GM23338 (cell line): ENCODE results near the gene GFOD1. TPM values are rescaled to one million over a fixed set of nuclear protein-coding genes. Genes with fewer than 3 reads are reported as not detected.
A peak's percentile ranks its signal among the peaks of the same experiment; 100 is the strongest.

Experiments used
- ATAC-seq: fragments of 200-7000 bp; cut with Tn5 transposase; 3 replicates; pipeline ENCODE4 v1.9.1; 2020
- DNase-seq: peaks from one replicate; pipeline ENCODE4 v3.0.0-alpha.2; 2015; ENCODE audit warnings: low spot score
- H2AFZ ChIP-seq: fragments of 200-600 bp; sonication (generic); 2 replicates; pipeline ENCODE4 v1.8.0; 2016; ENCODE audit warnings: antibody characterized with exemption, mild to moderate bottlenecking, moderate library complexity
- H3F3A ChIP-seq: fragments of 200-600 bp; sonication (generic); replicated peaks from 2 replicates; pipeline ENCODE4 v1.8.0; 2017; ENCODE audit warnings: antibody characterized with exemption, mixed run types, low read depth
- H3K27ac ChIP-seq: fragments of 200-600 bp; sonication (generic); 2 replicates; pipeline ENCODE4 v1.6.1; 2016; ENCODE audit warnings: low read depth
- H3K27me3 ChIP-seq: fragments of 200-600 bp; sonication (generic); 2 replicates; pipeline ENCODE4 v1.8.0; 2016; ENCODE audit warnings: mild to moderate bottlenecking, mixed run types, moderate library complexity; ENCODE audit not compliant: insufficient read depth
- H3K36me3 ChIP-seq: fragments of 200-600 bp; sonication (generic); 2 replicates; pipeline ENCODE4 v1.8.0; 2016; ENCODE audit warnings: mild to moderate bottlenecking; ENCODE audit not compliant: insufficient read depth
- H3K4me1 ChIP-seq: fragments of 200-600 bp; sonication (generic); 2 replicates; pipeline ENCODE4 v1.8.0; 2016; ENCODE audit warnings: mild to moderate bottlenecking, moderate library complexity; ENCODE audit not compliant: insufficient read depth
- H3K4me2 ChIP-seq: fragments of 200-600 bp; sonication (generic); 2 replicates; pipeline ENCODE4 v1.7.1; 2017; ENCODE audit warnings: mixed run types
- H3K4me3 ChIP-seq: fragments of 200-600 bp; sonication (generic); 2 replicates; pipeline ENCODE4 v1.6.1; 2016; ENCODE audit warnings: mixed run types
- H3K79me2 ChIP-seq: fragments of 200-600 bp; sonication (generic); replicated peaks from 2 replicates; pipeline ENCODE4 v1.8.0; 2017; ENCODE audit warnings: mild to moderate bottlenecking; ENCODE audit not compliant: insufficient read depth
- H3K9me2 ChIP-seq: fragments of 200-600 bp; sonication (generic); 2 replicates; pipeline ENCODE4 v1.8.0; 2017; ENCODE audit not compliant: insufficient read depth
- H4K20me1 ChIP-seq: fragments of 200-600 bp; sonication (generic); replicated peaks from 2 replicates; pipeline ENCODE4 v1.8.0; 2017; ENCODE audit warnings: mild to moderate bottlenecking; ENCODE audit not compliant: insufficient read depth
- H3K27ac Mint-ChIP-seq: 2 replicates; pipeline ENCODE4 v1.8.0; 2020; ENCODE audit warnings: inconsistent platforms, mild to moderate bottlenecking, moderate library complexity, mixed read lengths
- H3K27me3 Mint-ChIP-seq: 3 replicates; pipeline ENCODE4 v1.8.0; 2022; ENCODE audit warnings: low read depth, mild to moderate bottlenecking, moderate library complexity, mixed read lengths, inconsistent platforms; ENCODE audit not compliant: insufficient read depth, poor library complexity
- H3K36me3 Mint-ChIP-seq: 3 replicates; pipeline ENCODE4 v1.8.0; 2021; ENCODE audit warnings: low read depth, mild to moderate bottlenecking, inconsistent platforms, moderate library complexity, mixed read lengths
- H3K4me1 Mint-ChIP-seq: 3 replicates; pipeline ENCODE4 v1.8.0; 2020; ENCODE audit warnings: mild to moderate bottlenecking, inconsistent platforms, mixed read lengths
- H3K4me3 Mint-ChIP-seq: 3 replicates; pipeline ENCODE4 v1.8.0; 2021; ENCODE audit warnings: moderate library complexity, mild to moderate bottlenecking, inconsistent platforms, mixed read lengths
- H3K9me3 Mint-ChIP-seq: 3 replicates; pipeline ENCODE4 v1.8.0; 2020; ENCODE audit warnings: moderate library complexity, mild to moderate bottlenecking, inconsistent platforms, mixed read lengths
- CTCF ChIP-seq, 2 experiments: fragments of 200-600 bp in 1 of 2; sonication (generic) in 1 of 2; conservative IDR thresholded peaks; 2 replicates each; pipeline versions ENCODE4 v1.5.1 to v1.6.1; 2016 to 2017; ENCODE audit warnings: antibody characterized with exemption in 2 of 2, low read depth in 2 of 2, mild to moderate bottlenecking in 2 of 2, moderate library complexity in 1 of 2
- EZH2 ChIP-seq: fragments of 200-600 bp; sonication (generic); IDR thresholded peaks from one replicate; pipeline ENCODE4 v1.8.0; 2017; ENCODE audit warnings: antibody characterized with exemption, mild to moderate bottlenecking, low read depth; ENCODE audit not compliant: unreplicated experiment
- EZH2phosphoT487 ChIP-seq: fragments of 200-600 bp; sonication (generic); IDR thresholded peaks from one replicate; pipeline ENCODE4 v1.8.1; 2018; ENCODE audit warnings: antibody characterized with exemption; ENCODE audit not compliant: unreplicated experiment
- JUNB ChIP-seq: IDR thresholded peaks from one replicate; pipeline ENCODE4 v1.6.1; 2016; ENCODE audit warnings: antibody characterized with exemption; ENCODE audit not compliant: unreplicated experiment
- NANOG ChIP-seq: IDR thresholded peaks from 2 replicates; pipeline ENCODE4 v1.6.1; 2016; ENCODE audit warnings: antibody characterized with exemption, borderline replicate concordance
- POLR2AphosphoS5 ChIP-seq: IDR thresholded peaks from 2 replicates; pipeline ENCODE4 v1.6.1; 2016; ENCODE audit warnings: antibody characterized with exemption, low read depth
- STAT1 ChIP-seq: IDR thresholded peaks from one replicate; pipeline ENCODE4 v1.6.1; 2016; ENCODE audit warnings: antibody characterized with exemption; ENCODE audit not compliant: unreplicated experiment
- ZNF114 ChIP-seq: fragments of 250-450 bp; sonication (Bioruptor Pico); IDR thresholded peaks from 2 replicates; pipeline ENCODE4 v1.5.0; 2020; ENCODE audit warnings: mild to moderate bottlenecking, moderate library complexity
- ZNF462 ChIP-seq: fragments of 250-450 bp; sonication (Bioruptor Pico); IDR thresholded peaks from 2 replicates; pipeline ENCODE4 v1.5.0; 2020; ENCODE audit warnings: mild to moderate bottlenecking, moderate library complexity
- polyA plus RNA-seq: library from polyadenylated mRNA; unstranded; fragments of >200 nt; fragmentation: Nextera tagmentation; extraction: Ambion mirVana; gene quantifications from 2 replicates; pipeline ENCODE4 v1.2.1, GENCODE V29; 2016
- total RNA-seq: library from RNA; depleted of rRNA; stranded (reverse); fragments of >200 nt; shearing (Covaris generic); gene quantifications from 2 replicates; pipeline ENCODE4 v1.2.3, GENCODE V29; 2014

GFOD1 gene
- total and polyA plus RNA-seq, 2 experiments from 2014 or later, result 4.9 to 12.8 TPM

- Histone ChIP-seq H3K36me3 (no peaks in the 10 kb centered on the region), H4K20me1 (no peaks in the 10 kb centered on the region), H3K9me2 (0 out of 2 replicates have a peak, but pooled peaks cover 6% of the 10 kb centered on the region), H3F3A (no peaks in the 10 kb centered on the region), H3K27me3 (no peaks in the 10 kb centered on the region), H2AFZ (peak overlapping the region; percentile 49; the same call in 1 of the 2 replicates), H3K27ac (no peak overlapping the region), H3K79me2 (no peaks in the 10 kb centered on the region), H3K4me2 (no peak overlapping the region), H3K4me3 (no peak overlapping the region), H3K4me1 (peaks cover 6% of the 10 kb centered on the region)
- Mint-ChIP-seq H3K27me3 (peaks cover 16% of the 10 kb centered on the region), H3K36me3 (no peaks in the 10 kb centered on the region), H3K27ac (no peak overlapping the region), H3K9me3 (peaks cover 9% of the 10 kb centered on the region; the same call in 2 of the 3 replicates), H3K4me1 (peaks cover 12% of the 10 kb centered on the region), H3K4me3 (no peak overlapping the region)
- ATAC-seq, result no peak
- no peak for DNase-seq
- TF ChIP-seq ZNF114 (CRISPR knock-in tag), result no peak
- TF ChIP-seq JUNB, result no peak
- TF ChIP-seq NANOG, result no peak
- no peak for TF ChIP-seq POLR2AphosphoS5
- no peak for TF ChIP-seq STAT1
- TF ChIP-seq EZH2phosphoT487, result no peak
- no peak for TF ChIP-seq ZNF462 (CRISPR knock-in tag)
- no peak for TF ChIP-seq CTCF (conservative IDR thresholded peaks at IDR 0.05; ENCODE audit: low read depth in 2 of 2)
- no peak for TF ChIP-seq EZH2
Observed at GRCh38 chr6:13346245-13346644, 141.2 kb downstream of the GFOD1 start.
